AG09309 (cell line): Measurements from ENCODE around the gene SORCS1.

Source experiments
- DNase-seq: peaks from one replicate; pipeline ENCODE4 v3.0.0-alpha.2; 2010; ENCODE audit warnings: low read depth
- H3K4me3 ChIP-seq: 2 replicates; pipeline ENCODE4 v1.5.1; 2011; ENCODE audit warnings: mild to moderate bottlenecking, low read depth, low read length, moderate library complexity; ENCODE audit not compliant: control insufficient read depth
- CTCF ChIP-seq: IDR thresholded peaks from 2 replicates; pipeline ENCODE4 v1.5.1; 2011; ENCODE audit warnings: mild to moderate bottlenecking, low read depth, low read length, inconsistent platforms; ENCODE audit not compliant: insufficient read depth, control insufficient read depth; ENCODE audit errors: missing control alignments

The SORCS1 gene

DNA sequence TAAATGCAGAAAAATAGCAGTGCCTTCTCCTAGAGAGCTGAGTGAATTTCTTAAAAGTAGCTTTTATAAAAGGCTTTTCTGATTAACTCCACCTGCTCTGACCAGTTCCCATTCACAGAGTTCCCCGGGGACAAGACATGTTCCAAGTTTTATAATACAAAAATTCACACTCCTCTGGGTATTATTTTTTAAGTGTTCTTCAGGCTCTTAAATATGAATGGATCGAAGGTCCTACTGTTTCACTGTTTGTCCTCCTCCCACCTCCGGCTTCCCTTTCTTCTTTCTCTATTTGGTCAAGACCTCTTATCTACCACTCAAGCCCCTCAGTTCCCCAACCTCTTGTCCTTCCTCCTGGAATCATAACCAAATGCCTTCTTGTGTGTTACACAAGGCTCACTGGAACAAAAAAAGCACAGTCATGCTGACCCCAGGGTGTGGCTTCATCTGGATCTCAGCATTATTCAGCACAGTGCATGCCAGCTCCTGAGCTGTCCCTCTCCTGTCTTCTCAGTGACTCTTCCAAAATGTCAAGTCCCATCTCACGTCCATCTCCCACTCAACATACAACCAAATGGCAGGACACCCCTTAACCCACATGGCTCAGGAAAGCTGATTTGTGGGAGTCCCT, 222.4 kb downstream of the SORCS1 start:
- no peak overlapping the region for H3K4me3 ChIP-seq
- TF ChIP-seq CTCF = no peak
- no peak for DNase-seq

- no peak for DNase-seq
- no peak for TF ChIP-seq CTCF
- no peak overlapping the region for H3K4me3 ChIP-seq
Observed at GRCh38 chr10:106941297-106942034, 223.0 kb downstream of the SORCS1 start.

- no peak for DNase-seq
- TF ChIP-seq CTCF = no peak
- no peak overlapping the region for H3K4me3 ChIP-seq
Observed at GRCh38 chr10:106938513-106938912, 226.0 kb downstream of the SORCS1 start.

DNA sequence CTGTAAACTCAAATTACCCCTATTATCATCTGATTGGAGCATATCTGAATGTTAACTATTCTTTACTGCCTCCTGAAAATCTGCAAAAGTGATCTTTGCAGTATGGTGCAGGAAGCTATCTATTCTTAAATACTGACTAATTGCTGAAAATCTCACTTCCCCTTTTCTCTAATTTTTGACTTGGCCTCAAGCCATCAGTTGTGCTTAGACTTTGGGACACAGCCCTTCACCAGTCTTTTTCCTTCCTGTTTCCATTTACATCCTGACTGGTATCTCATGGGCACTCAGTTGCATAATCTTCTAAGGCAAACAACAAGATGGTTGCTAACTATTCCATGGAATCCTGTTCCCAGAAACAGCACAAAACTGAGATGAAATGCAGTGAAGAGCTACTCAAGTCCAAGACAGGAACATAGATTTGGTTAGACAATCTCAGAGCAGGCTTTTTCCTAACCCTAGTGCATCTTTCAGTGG, 228.5 kb downstream of the SORCS1 start:
- no peak for TF ChIP-seq CTCF
- H3K4me3 ChIP-seq = no peak overlapping the region
- no peak for DNase-seq

DNA sequence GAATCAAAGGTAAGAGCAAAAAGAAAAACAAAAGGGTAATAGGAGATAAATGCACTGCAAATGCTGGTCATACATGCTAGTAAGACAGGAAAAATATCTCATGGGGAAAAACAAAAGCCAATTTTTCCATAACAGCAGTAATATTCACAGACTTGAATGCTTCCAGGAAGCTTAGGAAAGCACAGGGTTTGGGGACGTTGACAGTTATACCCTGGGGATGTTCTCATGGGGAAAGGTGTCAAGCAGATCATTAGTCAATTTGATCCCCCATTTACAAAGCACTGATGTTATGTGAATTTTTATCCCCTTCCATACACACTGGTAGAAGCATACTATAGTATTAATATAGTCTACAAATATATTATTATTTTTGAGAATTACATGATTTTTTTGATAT, 232.7 kb downstream of the SORCS1 start:
- no peak for DNase-seq
- no peak overlapping the region for H3K4me3 ChIP-seq
- TF ChIP-seq CTCF = no peak

DNA sequence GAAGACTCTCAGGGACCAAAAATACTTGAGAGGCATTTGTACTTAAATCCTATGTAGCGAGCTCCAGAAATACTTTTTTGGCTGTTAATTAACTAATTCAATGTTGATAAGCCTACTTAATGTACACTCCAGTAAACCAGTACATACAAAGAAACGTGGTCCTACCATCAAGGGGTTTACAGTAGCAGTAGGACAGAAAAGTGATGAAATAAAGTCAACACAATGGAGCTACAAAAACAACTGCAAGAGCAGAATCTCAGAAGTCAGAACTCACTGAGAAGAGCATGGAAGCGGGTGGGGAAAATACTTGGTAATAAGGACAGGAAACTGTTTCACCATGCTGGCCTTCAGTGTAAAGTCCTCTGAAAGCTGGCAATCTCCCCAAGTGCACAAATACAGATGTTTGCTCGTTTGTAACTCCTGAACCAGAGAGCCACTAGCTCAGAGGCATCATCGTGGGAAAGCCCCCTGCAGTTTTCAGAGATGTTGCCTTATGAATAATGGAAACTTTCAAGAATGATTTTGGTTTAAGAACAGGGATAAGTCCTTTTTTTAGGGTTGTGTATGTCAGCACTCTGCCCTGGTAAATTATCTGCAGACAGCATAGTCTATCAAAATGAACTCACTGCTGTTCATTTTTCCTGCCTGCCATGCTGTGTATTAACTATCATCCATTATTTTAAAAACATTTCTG, 233.2 kb downstream of the SORCS1 start:
- H3K4me3 ChIP-seq = no peak overlapping the region

More for the DNA sequence above, 233.2 kb downstream of the SORCS1 start:
- DNase-seq = no peak
- no peak for TF ChIP-seq CTCF
